Fibroblast of the conjunctiva (primary cell): Measurements from ENCODE around the gene DRC7.

ENCODE experiments used
- DNase-seq: peaks from one replicate; pipeline ENCODE4 v3.0.0-alpha.2; 2010; ENCODE audit warnings: low read depth

Gene DRC7

DNA sequence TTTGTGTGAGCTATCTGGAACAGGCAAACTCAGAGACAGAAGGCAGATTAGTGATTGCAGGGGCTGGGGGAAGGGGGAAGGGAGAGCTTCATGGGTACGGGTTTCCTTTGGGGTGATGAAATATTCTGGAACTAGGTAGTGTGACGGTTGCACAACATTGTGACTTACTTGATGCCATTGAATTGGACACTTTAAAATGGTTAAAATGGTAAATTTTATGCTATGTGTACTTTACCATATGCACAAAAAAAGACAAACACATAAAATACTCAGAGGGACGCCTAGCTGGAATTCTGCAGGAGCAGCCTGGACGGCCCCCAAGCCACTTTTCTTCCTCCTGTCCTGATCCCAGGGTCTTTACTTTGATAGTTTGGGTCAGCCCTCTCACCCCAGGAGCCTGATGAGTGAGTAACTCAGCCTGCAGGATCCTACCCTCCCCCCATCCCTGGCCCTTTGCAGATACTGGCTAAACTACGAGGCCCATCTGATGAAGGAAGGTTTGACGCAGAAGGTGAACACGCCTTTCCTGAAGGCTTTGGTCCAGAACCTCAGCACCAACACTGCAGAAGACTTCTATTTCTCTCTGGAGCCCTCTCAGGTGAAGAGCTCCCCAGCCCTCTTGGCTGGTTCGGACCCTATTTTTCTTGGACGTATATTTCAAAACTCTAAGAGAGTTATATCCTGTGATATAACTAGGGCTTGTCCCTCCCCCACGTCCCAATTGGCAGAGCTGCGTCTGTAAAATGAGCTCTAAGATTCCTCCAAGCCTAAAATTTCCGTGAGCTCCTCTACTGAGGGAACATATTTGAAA lies 18.7 kb upstream of the DRC7 start:
- no peak for DNase-seq

DNA sequence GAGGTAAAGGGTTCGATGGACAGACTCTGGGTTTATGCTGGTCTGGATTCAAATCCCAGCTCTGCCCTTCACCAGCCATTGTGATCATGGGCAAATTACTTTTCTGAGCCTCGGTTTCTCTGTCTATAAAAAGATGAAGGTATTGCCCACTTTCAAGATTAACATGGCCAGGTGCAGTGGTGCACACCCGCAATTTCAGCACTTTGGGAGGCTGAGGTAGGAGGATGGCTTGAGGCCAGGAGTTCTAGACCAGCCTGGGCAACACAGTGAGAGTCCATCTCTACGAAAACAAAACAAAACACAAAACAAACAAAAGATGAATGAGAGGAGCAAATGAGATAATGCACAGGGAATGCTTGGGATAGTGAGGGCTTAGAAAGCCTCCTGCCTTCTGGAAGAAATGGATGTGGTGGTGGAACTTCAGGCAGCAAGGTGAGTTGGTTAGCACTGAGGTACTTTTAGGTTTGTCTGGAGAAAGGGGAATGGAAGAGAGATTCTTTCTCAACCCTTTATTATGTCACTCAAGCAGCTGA lies 18.0 kb upstream of the DRC7 start:
- no peak for DNase-seq

- DNase-seq, result no peak
These were observed 16.8 kb upstream of the DRC7 start for GRCh38 chr16:57677622-57678369.

GRCh38 chr16:57679016-57679415 lies 15.6 kb upstream of the DRC7 start:
- no peak for DNase-seq

GRCh38 chr16:57679767-57680482 lies 14.7 kb upstream of the DRC7 start:
- DNase-seq, result no peak

DNA sequence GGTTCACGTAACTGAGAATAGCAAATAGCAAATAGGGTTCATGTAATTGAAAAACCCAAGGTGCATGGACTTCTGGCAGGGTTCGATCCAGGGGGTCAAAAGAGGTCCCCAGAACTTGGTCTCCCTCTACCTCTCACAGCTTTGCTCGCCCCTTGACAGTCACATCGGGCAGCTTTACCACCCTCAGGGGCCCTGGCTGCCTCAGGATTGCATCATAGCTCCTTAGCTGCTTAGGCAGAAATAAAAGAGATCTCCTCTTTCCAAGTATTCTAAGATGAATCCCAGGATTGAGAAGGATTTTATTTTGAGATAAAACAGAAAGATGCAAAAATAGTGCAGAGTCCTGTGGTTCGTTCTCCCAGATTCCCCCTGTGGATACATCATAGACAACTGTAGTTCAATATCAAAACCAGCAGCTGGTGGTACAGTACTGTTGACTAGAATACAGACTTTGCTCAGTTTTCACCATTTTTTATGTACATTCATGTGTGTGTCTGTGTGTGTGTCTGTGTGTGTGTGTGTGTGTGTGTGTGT lies 13.7 kb upstream of the DRC7 start:
- no peak for DNase-seq

GRCh38 chr16:57681950-57682728 lies 12.5 kb upstream of the DRC7 start:
- DNase-seq, result no peak

DNA sequence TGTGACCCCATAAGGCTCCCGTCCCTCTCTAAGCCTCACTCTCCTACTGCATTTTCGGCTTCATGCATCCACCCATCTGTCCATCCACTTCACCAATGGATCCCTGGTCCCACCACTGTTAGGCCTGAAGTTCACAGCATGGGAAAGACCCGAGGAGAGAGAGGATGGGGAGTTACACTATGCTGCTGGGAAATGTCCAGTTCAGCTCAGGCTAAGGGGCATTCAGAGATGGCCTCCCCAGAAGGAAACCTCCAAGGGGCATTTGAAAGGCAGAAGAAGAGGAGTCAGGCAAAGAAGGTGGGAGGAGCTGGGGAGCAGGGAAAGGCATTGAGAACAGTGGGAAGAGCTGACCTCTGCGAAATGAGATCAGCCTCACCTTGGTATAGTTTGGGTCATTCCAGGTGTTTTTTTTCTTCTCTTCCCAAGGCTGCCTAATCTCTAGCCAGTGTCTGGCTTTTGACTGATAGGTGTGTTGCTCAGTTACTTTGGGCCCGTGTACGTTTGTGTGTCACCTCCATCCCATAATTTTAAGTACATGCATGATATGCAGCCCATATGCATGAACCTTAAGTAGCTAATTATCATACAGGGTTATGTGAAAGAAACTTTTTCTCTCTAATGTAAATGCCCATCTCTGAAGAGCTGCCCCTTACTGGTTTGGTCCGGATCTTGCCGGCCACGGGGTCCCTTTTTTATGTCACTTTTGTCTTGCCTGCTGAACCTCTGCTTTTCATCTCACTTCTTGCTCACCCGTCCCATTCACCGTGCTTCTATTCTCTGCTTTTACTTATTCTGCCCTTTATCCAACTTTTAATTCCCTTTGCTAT lies 11.6 kb upstream of the DRC7 start:
- DNase-seq, result no peak

GRCh38 chr16:57683636-57684545 lies 10.7 kb upstream of the DRC7 start:
- no peak for DNase-seq

GRCh38 chr16:57684626-57685358 lies 9.8 kb upstream of the DRC7 start:
- DNase-seq, result no peak

DNA sequence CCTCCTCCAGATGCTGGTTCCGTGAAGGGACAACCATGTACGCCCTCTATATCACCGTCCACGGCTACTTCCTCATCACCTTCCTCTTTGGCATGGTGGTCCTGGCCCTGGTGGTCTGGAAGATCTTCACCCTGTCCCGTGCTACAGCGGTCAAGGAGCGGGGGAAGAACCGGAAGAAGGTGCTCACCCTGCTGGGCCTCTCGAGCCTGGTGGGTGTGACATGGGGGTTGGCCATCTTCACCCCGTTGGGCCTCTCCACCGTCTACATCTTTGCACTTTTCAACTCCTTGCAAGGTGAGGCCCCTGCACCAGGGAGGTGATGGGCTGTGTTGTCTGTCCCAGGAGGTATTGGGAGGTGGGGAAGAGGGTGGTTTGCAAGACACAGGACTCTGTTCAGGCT lies 9.0 kb upstream of the DRC7 start:
- no peak for DNase-seq

DNA sequence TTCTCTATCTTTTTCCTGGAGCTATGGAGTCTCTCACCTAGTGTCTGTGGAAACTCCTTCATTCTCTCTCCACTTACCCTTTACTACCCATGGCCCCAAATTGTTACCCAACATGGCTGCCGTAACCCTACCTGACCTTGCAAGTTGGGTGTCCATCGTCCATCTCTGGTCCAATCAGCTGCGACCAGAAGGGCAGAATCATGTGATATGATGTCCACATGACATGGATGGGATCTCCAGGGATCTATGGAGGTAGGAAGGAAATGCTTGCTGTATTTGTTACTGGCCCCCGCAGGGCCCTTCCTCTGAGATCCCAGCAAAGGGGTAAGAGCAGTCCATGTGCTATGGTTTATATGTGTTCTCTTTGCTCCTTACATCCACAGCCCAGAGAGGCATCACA lies 8.0 kb upstream of the DRC7 start:
- DNase-seq, result no peak

- no peak for DNase-seq
These were observed 7.2 kb upstream of the DRC7 start for GRCh38 chr16:57687363-57687929.

- no peak for DNase-seq
These were observed 6.1 kb upstream of the DRC7 start for GRCh38 chr16:57688487-57688986.

DNA sequence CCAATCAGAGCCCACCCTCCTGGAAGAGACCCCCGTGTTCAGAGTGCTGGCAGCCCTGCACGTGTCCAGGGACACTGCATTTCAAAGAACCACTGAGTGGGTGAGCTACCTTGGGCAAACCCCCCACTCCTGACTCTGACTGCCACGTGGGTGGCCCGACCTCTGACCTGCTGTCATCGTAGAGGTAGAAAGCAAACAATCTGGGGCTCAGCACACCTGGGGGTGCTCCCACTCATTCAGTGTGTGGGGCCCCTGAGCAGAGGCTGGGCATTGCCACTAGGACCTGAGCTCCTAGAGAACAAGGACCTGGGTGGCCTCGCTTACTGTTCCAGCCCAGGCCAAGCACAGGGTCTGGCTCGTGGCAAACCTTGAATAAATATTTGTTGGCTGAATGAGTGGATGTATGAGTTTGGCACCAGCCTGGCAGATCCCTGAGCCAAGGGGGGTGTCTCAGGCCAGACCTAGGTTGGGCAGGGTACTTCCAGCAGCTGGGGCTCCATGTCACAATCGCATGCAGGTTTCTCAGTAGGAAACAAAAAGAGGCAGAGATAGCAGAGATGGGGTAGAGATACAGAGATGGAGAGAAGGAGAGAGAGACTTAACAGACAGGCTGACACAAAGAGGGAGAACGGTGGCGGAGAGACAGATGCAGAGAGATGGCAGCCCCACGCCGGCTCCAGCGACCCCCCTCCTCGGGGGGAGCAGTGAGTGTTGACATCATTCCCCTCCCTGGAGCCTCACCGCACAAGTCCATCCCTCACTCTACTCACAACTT lies 5.4 kb upstream of the DRC7 start:
- no peak for DNase-seq

- no peak for DNase-seq
These were observed 4.6 kb upstream of the DRC7 start for GRCh38 chr16:57689762-57690558.
